OCI-LY1 (cell line): Measurements from ENCODE around the gene GMFB.

ENCODE experiments used
- EZH2 ChIP-seq: fragments of 200-600 bp; sonication (generic), shearing (Covaris generic); IDR thresholded peaks from 2 replicates; pipeline ENCODE4 v1.8.0; 2017; ENCODE audit warnings: borderline replicate concordance, mixed run types, mild to moderate bottlenecking, antibody characterized with exemption, low read length, moderate library complexity, mixed read lengths
- TF ChIP-seq, protein P1 (sequence below): fragments of 200-600 bp; sonication (generic), shearing (Covaris generic); IDR thresholded peaks from 2 replicates; pipeline ENCODE4 v1.5.1; 2017; ENCODE audit warnings: mild to moderate bottlenecking, antibody characterized with exemption, low read length, moderate library complexity, mixed read lengths

DNA sequence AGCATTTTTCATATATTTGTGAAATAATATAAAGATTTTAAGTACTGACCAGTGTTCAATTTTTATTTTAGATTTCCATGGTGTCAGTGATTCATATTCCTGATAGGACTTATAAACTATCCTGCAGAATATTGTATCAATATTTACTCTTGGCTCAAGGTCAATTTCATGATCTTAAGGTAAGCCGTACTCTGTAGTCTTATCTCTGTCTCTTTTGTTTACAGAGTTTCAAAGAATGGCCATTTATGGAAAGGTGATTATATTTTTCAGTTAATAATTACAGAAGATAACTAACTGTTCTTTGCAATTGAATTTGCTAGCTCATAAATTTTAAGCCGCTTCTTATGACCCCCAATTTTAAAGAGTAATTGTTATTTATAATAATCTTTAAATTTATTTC, 48.9 kb upstream of the GMFB start:
- TF ChIP-seq, protein P1, sequence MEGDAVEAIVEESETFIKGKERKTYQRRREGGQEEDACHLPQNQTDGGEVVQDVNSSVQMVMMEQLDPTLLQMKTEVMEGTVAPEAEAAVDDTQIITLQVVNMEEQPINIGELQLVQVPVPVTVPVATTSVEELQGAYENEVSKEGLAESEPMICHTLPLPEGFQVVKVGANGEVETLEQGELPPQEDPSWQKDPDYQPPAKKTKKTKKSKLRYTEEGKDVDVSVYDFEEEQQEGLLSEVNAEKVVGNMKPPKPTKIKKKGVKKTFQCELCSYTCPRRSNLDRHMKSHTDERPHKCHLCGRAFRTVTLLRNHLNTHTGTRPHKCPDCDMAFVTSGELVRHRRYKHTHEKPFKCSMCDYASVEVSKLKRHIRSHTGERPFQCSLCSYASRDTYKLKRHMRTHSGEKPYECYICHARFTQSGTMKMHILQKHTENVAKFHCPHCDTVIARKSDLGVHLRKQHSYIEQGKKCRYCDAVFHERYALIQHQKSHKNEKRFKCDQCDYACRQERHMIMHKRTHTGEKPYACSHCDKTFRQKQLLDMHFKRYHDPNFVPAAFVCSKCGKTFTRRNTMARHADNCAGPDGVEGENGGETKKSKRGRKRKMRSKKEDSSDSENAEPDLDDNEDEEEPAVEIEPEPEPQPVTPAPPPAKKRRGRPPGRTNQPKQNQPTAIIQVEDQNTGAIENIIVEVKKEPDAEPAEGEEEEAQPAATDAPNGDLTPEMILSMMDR = no peak
- no peak for TF ChIP-seq EZH2
